WERI-Rb-1 (cell line): ENCODE data around the gene AKAP13.

Experiments
- DNase-seq: peaks from one replicate; pipeline ENCODE4 v3.0.0-alpha.2; 2020
- H3K27ac ChIP-seq: fragments of 250-450 bp; sonication (Bioruptor Pico); 2 replicates; pipeline ENCODE4 v1.5.1; 2020; ENCODE audit warnings: mild to moderate bottlenecking, moderate library complexity
- H3K27me3 ChIP-seq: fragments of 250-450 bp; sonication (Bioruptor Pico); 2 replicates; pipeline ENCODE4 v1.5.1; 2021; ENCODE audit warnings: mild to moderate bottlenecking, low read depth, moderate library complexity; ENCODE audit not compliant: insufficient read depth, severe bottlenecking
- H3K36me3 ChIP-seq: fragments of 250-450 bp; sonication (Bioruptor Pico); 2 replicates; pipeline ENCODE4 v1.5.1; 2020; ENCODE audit warnings: mild to moderate bottlenecking, moderate library complexity
- H3K4me3 ChIP-seq: 2 replicates; pipeline ENCODE4 v1.5.1; 2011; ENCODE audit warnings: low read depth, mild to moderate bottlenecking, control low read depth, low read length
- H3K9me3 ChIP-seq: fragments of 250-450 bp; sonication (Bioruptor Pico); 2 replicates; pipeline ENCODE4 v1.5.1; 2021; ENCODE audit warnings: mild to moderate bottlenecking, moderate library complexity; ENCODE audit not compliant: severe bottlenecking
- TF ChIP-seq, protein P1 (sequence below): IDR thresholded peaks from 2 replicates; pipeline ENCODE4 v1.5.1; 2011; ENCODE audit warnings: low read depth, mild to moderate bottlenecking, control low read depth, inconsistent platforms, low read length

AKAP13 gene

DNA sequence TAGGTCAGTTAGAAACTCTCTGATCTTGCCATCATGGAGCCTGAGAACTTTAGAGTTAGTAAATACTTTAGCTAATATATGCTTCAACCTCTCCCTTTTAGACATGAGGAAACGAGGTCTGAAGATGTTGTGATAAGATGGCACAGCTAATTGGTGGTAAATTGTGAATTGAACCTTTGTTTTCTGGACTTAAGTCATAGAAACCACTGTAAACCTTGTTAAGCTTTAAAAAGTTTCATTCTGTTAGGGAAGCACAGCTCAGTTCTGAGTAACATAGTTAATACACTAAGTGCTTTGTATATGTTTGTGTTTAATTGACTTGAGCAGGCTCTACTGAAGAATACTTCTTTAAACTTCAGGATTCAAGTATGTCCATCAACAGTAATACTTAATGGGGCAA, 108.6 kb downstream of the AKAP13 start:
- H3K36me3 ChIP-seq: peaks cover 41% of the 10 kb centered on the region
- H3K9me3 ChIP-seq: no peaks in the 10 kb centered on the region
- no peak for DNase-seq
- H3K4me3 ChIP-seq: no peak overlapping the region
- H3K27me3 ChIP-seq: no peaks in the 10 kb centered on the region
- H3K27ac ChIP-seq: no peak overlapping the region; the same call in 1 of the 2 replicates
- TF ChIP-seq, protein P1, sequence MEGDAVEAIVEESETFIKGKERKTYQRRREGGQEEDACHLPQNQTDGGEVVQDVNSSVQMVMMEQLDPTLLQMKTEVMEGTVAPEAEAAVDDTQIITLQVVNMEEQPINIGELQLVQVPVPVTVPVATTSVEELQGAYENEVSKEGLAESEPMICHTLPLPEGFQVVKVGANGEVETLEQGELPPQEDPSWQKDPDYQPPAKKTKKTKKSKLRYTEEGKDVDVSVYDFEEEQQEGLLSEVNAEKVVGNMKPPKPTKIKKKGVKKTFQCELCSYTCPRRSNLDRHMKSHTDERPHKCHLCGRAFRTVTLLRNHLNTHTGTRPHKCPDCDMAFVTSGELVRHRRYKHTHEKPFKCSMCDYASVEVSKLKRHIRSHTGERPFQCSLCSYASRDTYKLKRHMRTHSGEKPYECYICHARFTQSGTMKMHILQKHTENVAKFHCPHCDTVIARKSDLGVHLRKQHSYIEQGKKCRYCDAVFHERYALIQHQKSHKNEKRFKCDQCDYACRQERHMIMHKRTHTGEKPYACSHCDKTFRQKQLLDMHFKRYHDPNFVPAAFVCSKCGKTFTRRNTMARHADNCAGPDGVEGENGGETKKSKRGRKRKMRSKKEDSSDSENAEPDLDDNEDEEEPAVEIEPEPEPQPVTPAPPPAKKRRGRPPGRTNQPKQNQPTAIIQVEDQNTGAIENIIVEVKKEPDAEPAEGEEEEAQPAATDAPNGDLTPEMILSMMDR: no peak

DNA sequence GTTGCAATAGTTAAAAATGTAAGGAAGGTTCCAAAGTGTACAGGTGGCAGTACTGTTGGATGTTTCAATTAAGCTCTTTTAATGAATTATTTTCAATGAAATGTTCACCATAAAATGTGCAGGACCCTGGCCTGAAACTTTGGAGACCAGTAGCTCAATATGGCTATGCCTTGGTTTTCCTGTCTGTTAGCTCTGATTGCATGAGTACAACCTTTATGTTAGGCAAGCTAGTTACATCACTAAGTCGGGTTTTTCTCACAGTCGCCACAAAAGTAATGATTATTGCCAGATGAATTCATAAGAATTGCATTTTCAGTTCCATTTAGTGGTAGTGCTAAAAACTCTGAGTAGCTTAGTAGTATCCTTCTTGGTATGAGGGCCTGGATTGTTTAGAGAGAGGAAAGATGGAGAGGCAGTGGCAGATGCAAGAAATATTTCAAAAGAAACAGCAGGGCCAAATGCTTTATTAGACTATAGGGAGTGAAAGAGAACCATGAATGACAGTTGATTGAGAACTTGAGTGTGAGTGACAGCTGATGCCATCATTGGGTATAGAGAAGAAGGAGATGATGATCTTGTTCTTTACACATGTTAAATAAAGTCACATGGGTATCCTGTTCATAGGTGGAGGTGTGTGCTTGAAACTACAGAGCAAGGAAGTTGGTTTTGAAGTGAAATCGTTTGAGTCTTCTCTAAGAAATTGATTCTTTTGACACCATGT, 109.5 kb downstream of the AKAP13 start:
- TF ChIP-seq, protein P1: no peak
- H3K27ac ChIP-seq: peak overlapping the region; percentile 51
- H3K36me3 ChIP-seq: peaks cover 42% of the 10 kb centered on the region
- H3K4me3 ChIP-seq: no peak overlapping the region
- no peak for DNase-seq
- H3K9me3 ChIP-seq: no peaks in the 10 kb centered on the region
- no peaks in the 10 kb centered on the region for H3K27me3 ChIP-seq

DNA sequence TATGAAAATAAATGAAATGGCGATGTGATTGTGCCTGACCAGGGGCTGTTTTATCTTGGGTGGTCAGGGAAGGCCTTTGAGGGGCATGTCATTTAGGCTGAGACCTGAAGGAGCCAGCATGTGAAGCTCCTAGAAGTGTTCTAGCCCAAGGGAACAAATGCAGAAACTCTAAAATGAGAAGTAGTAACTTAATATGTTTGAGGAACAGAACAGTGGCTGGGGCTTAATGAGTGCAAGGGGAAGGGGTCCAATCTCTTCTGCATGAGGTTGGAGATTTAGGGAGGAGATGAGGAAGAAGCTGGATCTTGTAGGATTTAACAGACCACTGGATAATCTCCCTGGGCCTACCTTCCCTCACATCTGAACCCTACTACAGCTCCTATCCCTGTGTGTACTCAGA, 110.5 kb downstream of the AKAP13 start:
- TF ChIP-seq, protein P1: no peak
- H3K9me3 ChIP-seq: no peaks in the 10 kb centered on the region
- no peaks in the 10 kb centered on the region for H3K27me3 ChIP-seq
- peaks cover 42% of the 10 kb centered on the region for H3K36me3 ChIP-seq
- H3K27ac ChIP-seq: peak overlapping the region; percentile 51
- DNase-seq: peak; percentile 58
- no peak overlapping the region for H3K4me3 ChIP-seq

DNA sequence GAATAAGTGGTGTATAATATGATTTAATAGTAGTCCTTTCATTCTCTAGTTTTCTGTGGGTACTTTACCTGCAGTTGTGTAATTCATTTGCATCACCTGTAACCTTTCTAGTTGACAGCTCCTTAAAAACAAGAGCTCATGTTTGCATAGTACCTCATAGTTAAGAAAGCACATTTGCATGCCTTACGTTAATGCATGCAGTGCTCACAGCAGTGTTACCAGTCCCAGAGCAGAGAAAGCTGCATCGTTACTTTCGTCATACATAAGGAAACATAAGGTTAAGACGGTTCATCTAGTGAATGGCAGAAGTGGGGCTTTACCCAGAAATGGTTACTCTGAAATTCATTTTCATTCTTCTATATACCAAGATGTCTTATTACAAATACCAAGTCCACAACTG, 111.3 kb downstream of the AKAP13 start:
- H3K27ac ChIP-seq: peak overlapping the region; percentile 11; the same call in 1 of the 2 replicates
- TF ChIP-seq, protein P1: no peak
- no peak overlapping the region for H3K4me3 ChIP-seq
- H3K27me3 ChIP-seq: no peaks in the 10 kb centered on the region
- no peaks in the 10 kb centered on the region for H3K9me3 ChIP-seq
- H3K36me3 ChIP-seq: peaks cover 42% of the 10 kb centered on the region
- DNase-seq: no peak

DNA sequence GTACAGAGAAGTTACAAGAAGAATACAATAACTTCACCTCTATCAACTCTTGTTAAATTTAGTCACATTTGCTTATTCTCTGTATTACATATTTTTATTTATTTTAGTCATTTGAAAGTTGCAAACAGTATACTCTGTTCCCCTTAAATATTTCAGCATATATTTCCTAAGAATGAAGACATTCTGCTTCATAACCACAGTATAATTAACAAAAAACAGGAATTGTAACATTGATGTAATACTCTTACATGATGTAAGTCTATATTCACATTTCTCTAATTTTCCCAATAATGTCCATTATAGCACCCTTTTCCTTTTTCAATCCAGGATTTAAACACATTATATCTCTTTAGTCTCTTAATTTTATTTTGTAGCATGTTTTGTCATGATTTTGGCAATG, 112.0 kb downstream of the AKAP13 start:
- DNase-seq: no peak
- TF ChIP-seq, protein P1: no peak
- H3K9me3 ChIP-seq: no peaks in the 10 kb centered on the region
- peaks cover 35% of the 10 kb centered on the region for H3K36me3 ChIP-seq
- H3K4me3 ChIP-seq: no peak overlapping the region
- no peaks in the 10 kb centered on the region for H3K27me3 ChIP-seq
- H3K27ac ChIP-seq: peak overlapping the region; percentile 11; the same call in 1 of the 2 replicates

DNA sequence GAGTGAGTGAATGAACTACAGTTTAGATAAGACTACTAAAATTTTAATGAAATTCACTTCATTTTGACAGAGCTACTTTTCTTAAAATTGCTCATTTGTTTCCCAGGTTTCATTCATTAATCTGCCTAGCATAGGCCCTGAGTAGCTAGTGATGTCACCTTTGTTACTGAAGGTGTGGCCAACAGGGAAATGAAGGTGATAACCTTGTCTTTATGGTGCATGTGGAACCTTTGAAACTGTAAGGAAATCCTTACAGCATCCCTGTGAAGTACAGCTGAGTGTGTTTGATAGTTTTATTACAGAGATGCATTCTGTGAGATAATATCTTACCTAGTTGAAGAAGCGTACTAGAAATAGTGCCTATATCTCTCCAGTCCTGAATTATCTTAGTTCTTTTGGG, 112.9 kb downstream of the AKAP13 start:
- H3K27ac ChIP-seq: peak overlapping the region; percentile 39
- H3K36me3 ChIP-seq: peaks cover 29% of the 10 kb centered on the region
- H3K4me3 ChIP-seq: no peak overlapping the region
- no peaks in the 10 kb centered on the region for H3K27me3 ChIP-seq
- TF ChIP-seq, protein P1: no peak
- H3K9me3 ChIP-seq: no peaks in the 10 kb centered on the region
- DNase-seq: no peak
